Measurements from ENCODE around the gene PTP4A2. TPM values are rescaled to one million over a fixed set of nuclear protein-coding genes. Genes with fewer than 3 reads are reported as not detected.

Gene PTP4A2
- total and polyA plus RNA-seq, 9 donors, result 92.5 to 366 (median 246) TPM

DNA sequence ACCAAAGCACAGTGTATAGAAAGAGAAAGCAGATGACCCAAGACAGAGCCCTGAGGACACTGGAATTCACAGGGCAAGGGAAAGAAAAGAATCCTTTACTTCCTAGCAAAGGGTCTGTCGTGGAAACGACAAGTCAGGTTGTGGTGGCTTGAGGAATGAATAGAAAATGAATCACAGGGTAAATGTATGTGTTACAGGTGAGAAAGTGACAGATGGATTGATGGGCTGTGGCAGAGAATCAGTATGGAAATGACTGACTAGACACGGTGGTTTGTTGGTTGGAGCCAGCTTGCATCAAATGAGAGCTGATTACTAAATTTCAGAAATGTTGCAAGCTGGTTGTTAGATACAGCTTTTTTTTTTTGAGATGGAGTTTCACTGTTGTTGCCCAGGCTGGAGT, 46.9 kb downstream of the PTP4A2 start:
- no peak overlapping the region for H3K4me3 ChIP-seq
- H3K27me3 ChIP-seq, result no peaks in the 10 kb centered on the region
- 81 to 87% (median 85%) methylated on average over 3 of the region's 3 CpGs for WGBS, 3 donors
- no peak for DNase-seq
- H3K4me1 ChIP-seq (ENCODE audit: insufficient read depth), result no peaks in the 10 kb centered on the region
- H3K36me3 ChIP-seq, result no peaks in the 10 kb centered on the region
- intact Hi-C loops (cut with DNase I), result no loop called here
- TF ChIP-seq, protein P1, sequence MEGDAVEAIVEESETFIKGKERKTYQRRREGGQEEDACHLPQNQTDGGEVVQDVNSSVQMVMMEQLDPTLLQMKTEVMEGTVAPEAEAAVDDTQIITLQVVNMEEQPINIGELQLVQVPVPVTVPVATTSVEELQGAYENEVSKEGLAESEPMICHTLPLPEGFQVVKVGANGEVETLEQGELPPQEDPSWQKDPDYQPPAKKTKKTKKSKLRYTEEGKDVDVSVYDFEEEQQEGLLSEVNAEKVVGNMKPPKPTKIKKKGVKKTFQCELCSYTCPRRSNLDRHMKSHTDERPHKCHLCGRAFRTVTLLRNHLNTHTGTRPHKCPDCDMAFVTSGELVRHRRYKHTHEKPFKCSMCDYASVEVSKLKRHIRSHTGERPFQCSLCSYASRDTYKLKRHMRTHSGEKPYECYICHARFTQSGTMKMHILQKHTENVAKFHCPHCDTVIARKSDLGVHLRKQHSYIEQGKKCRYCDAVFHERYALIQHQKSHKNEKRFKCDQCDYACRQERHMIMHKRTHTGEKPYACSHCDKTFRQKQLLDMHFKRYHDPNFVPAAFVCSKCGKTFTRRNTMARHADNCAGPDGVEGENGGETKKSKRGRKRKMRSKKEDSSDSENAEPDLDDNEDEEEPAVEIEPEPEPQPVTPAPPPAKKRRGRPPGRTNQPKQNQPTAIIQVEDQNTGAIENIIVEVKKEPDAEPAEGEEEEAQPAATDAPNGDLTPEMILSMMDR (IDR thresholded peaks at IDR 0.05), result no peak
- TF ChIP-seq EP300 (IDR thresholded peaks at IDR 0.05) (no peak), POLR2A (IDR thresholded peaks at IDR 0.05) (no peak)
- H3K27ac ChIP-seq, result no peak overlapping the region
- no peaks in the 10 kb centered on the region for H3K9me3 ChIP-seq

- 83 to 87% (median 87%) methylated on average over 7 of the region's 7 CpGs for WGBS, 3 donors
- Histone ChIP-seq H3K36me3 (no peaks in the 10 kb centered on the region), H3K27me3 (no peaks in the 10 kb centered on the region), H3K9me3 (no peaks in the 10 kb centered on the region), H3K4me3 (no peak overlapping the region), H3K27ac (no peak overlapping the region), H3K4me1 (ENCODE audit: insufficient read depth) (no peaks in the 10 kb centered on the region)
- no peak for DNase-seq
- intact Hi-C loops (cut with DNase I), result no loop called here
- TF ChIP-seq, protein P1 (IDR thresholded peaks at IDR 0.05), result no peak
Observed at GRCh38 chr1:31888291-31888690, 49.9 kb downstream of the PTP4A2 start.

DNA sequence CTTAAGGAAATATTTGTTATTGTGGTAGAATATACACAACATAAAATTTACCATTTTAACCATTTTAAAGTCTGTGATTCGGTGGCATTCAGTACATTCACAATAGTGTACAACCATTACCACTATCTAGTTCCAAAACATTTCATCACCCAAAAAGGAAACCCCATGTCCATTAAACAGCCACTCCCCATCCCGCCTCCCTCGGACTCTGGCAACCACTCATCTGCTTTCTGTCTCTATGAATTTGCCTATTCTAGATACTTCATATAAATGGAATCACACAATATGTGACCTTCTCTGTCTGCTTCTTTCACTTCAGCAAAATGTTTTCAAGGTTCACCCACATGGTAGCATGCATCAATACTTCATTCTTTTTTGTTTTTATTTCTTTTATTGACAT, 51.3 kb downstream of the PTP4A2 start:
- no peaks in the 10 kb centered on the region for H3K4me1 ChIP-seq (ENCODE audit: insufficient read depth)
- H3K27me3 ChIP-seq, result no peaks in the 10 kb centered on the region
- H3K36me3 ChIP-seq, result no peaks in the 10 kb centered on the region
- TF ChIP-seq, protein P1 (IDR thresholded peaks at IDR 0.05), result no peak
- TF ChIP-seq POLR2A (IDR thresholded peaks at IDR 0.05) (no peak), EP300 (IDR thresholded peaks at IDR 0.05) (no peak)
- intact Hi-C loops (cut with DNase I), result no loop called here
- no peak for DNase-seq
- 39 to 49% (median 47%) methylated on average over 3 of the region's 3 CpGs for WGBS, 3 donors
- no peak overlapping the region for H3K27ac ChIP-seq
- H3K4me3 ChIP-seq, result no peak overlapping the region
- no peaks in the 10 kb centered on the region for H3K9me3 ChIP-seq

DNA sequence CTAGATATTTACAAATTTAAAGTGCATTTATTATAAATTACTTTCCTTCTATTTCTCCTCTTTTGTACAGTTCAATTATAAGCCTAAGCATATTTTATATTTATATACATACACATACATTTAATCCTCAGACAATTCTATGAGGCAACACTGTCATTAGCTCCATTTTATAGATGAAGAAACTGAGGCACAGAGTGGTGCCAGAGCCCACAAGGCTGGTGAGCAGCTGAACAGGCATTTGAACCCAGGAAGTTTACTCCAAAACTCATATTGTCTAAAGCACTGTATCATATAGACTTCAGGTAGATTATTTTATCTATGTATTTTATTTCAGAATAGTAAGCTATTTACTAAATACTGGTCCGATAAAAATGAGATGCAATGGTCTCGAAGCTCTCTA, 52.3 kb downstream of the PTP4A2 start:
- H3K9me3 ChIP-seq, result no peaks in the 10 kb centered on the region
- H3K4me3 ChIP-seq, result no peak overlapping the region
- DNase-seq, result no peak
- 79 to 92% (median 81%) methylated on average over 2 of the region's 2 CpGs for WGBS, 3 donors
- H3K27ac ChIP-seq, result no peak overlapping the region
- no peak for TF ChIP-seq EP300 (IDR thresholded peaks at IDR 0.05)
- no peak for TF ChIP-seq POLR2A (IDR thresholded peaks at IDR 0.05)
- intact Hi-C loops (cut with DNase I), result no loop called here
- no peaks in the 10 kb centered on the region for H3K36me3 ChIP-seq
- H3K4me1 ChIP-seq (ENCODE audit: insufficient read depth), result no peaks in the 10 kb centered on the region
- H3K27me3 ChIP-seq, result no peaks in the 10 kb centered on the region

GRCh38 chr1:31883357-31883942, 54.7 kb downstream of the PTP4A2 start:
- 82 to 93% (median 92%) methylated on average over 3 of the region's 3 CpGs for WGBS, 3 donors
- no peak overlapping the region for H3K4me3 ChIP-seq
- H3K4me1 ChIP-seq (ENCODE audit: insufficient read depth), result no peaks in the 10 kb centered on the region
- intact Hi-C loops (cut with DNase I), result no loop called here
- no peak overlapping the region for H3K27ac ChIP-seq
- H3K9me3 ChIP-seq, result no peaks in the 10 kb centered on the region
- no peak for TF ChIP-seq POLR2A (IDR thresholded peaks at IDR 0.05)
- TF ChIP-seq EP300 (IDR thresholded peaks at IDR 0.05), result no peak
- TF ChIP-seq, protein P1 (IDR thresholded peaks at IDR 0.05), result no peak
- DNase-seq, result no peak
- H3K27me3 ChIP-seq, result no peaks in the 10 kb centered on the region
- H3K36me3 ChIP-seq, result no peaks in the 10 kb centered on the region
